ENCODE results near the gene PLEKHS1.

The PLEKHS1 gene

GRCh38 chr10:113746217-113746957 lies 5.1 kb upstream of the PLEKHS1 start:
- no peak for DNase-seq (ENCODE audit: low read depth, low spot score)
- TF ChIP-seq CTCF (IDR thresholded peaks at IDR 0.05; ENCODE audit: low read depth, low read length) = no peak
- no peak overlapping the region for H3K4me3 ChIP-seq (ENCODE audit: low read depth, low read length)
- in situ Hi-C loops (cut with HindIII; ENCODE audit: low sequenced_read_pairs) = no loop called here

GRCh38 chr10:113752553-113752952 lies 1.1 kb downstream of the PLEKHS1 start:
- no peak for DNase-seq (ENCODE audit: low read depth, low spot score)
- TF ChIP-seq CTCF (IDR thresholded peaks at IDR 0.05; ENCODE audit: low read depth, low read length) = no peak
- H3K4me3 ChIP-seq (ENCODE audit: low read depth, low read length) = no peak overlapping the region
- in situ Hi-C loops (cut with HindIII; ENCODE audit: low sequenced_read_pairs) = no loop called here

GRCh38 chr10:113753020-113753692 lies 1.7 kb downstream of the PLEKHS1 start:
- no peak for TF ChIP-seq CTCF (IDR thresholded peaks at IDR 0.05; ENCODE audit: low read depth, low read length)
- H3K4me3 ChIP-seq (ENCODE audit: low read depth, low read length) = no peak overlapping the region
- no peak for DNase-seq (ENCODE audit: low read depth, low spot score)
- in situ Hi-C loops (cut with HindIII; ENCODE audit: low sequenced_read_pairs) = no loop called here

GRCh38 chr10:113754125-113754524 lies 2.6 kb downstream of the PLEKHS1 start:
- no peak for DNase-seq (ENCODE audit: low read depth, low spot score)
- no peak for TF ChIP-seq CTCF (IDR thresholded peaks at IDR 0.05; ENCODE audit: low read depth, low read length)

GRCh38 chr10:113754768-113755167 lies 3.3 kb downstream of the PLEKHS1 start:
- DNase-seq (ENCODE audit: low read depth, low spot score) = no peak
- TF ChIP-seq CTCF (IDR thresholded peaks at IDR 0.05; ENCODE audit: low read depth, low read length) = no peak
- no peak overlapping the region for H3K4me3 ChIP-seq (ENCODE audit: low read depth, low read length)
- in situ Hi-C loops (cut with HindIII; ENCODE audit: low sequenced_read_pairs) = no loop called here

More at GRCh38 chr10:113754125-113754524, 2.6 kb downstream of the PLEKHS1 start:
- in situ Hi-C loops (cut with HindIII; ENCODE audit: low sequenced_read_pairs) = no loop called here
- H3K4me3 ChIP-seq (ENCODE audit: low read depth, low read length) = no peak overlapping the region

GRCh38 chr10:113756940-113757543 lies 5.6 kb downstream of the PLEKHS1 start:
- no peak overlapping the region for H3K4me3 ChIP-seq (ENCODE audit: low read depth, low read length)
- DNase-seq (ENCODE audit: low read depth, low spot score) = no peak
- no peak for TF ChIP-seq CTCF (IDR thresholded peaks at IDR 0.05; ENCODE audit: low read depth, low read length)
- in situ Hi-C loops (cut with HindIII; ENCODE audit: low sequenced_read_pairs) = no loop called here
